ENCODE data around the gene RRAS2.
A peak's percentile ranks its signal among the peaks of the same experiment; 100 is the strongest.

RRAS2 gene

DNA sequence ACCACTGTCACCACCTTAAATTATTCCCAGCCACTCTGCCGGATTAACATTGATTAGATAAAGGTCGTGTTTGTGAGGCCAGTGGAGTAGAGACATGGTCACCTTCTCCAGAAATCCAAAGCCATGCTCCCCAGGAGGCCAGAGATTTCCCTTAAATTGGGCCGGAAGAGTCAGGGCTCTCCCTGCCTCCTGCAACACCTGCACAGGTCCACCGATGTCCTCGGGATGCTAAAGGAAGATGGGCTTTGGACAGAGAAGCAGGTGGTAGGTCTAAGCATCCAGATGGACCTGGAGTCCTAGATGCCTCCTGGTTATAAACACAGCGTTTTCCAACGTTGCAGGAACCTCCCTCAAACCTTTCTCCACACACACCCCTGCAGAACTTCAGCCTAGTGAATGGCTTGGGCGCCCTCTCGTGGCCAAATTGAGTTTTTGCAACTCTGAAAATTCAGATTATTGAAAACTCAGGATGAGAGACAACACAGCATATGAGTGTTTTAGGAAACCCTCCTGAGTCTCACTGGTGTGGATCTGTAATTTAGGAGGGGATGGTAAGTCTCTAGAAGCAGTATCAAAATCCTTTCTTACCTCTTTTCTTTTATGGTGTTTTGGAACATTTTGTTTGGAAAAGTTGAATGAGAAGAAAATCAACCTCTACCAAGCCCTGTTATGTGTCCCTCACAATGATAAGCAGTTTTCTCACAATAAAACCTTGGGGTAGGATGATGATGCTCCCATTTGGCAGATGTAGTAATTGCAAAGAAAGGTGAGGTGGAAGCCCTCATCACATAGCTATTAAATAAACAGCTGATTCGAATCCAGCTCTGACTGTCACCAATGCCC lies 109.6 kb downstream of the RRAS2 start:
- H3K23ac ChIP-seq (ENCODE audit: low read length) = no peak overlapping the region
- H2AFZ ChIP-seq (ENCODE audit: insufficient read depth, low read length, poor library complexity) = no peak overlapping the region

DNA sequence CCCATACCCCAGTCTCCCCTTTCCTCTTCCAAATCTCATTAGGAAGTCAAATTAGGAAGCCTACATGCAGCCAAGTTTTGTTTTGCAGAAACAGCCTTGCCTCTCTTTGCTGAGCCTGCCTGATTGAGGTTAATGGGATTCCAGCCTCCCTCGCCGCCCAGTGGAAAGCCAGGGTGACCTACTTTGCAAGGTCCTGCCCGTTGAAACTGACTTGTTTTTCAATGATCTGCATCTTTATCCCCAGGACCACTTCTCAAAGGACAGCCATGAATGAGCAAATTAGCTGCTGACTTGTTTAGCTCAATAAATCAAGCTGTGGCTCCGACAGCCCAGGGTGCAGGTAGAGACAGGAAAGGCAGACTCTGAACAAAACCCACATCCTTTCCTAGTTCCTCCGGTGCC lies 110.4 kb downstream of the RRAS2 start:
- H3K36me3 ChIP-seq (ENCODE audit: control insufficient read depth in 1 of 2, insufficient read depth in 2 of 2, low read length in 2 of 2) = no peaks in the 10 kb centered on the region
- DNase-seq = no peak
- H3K4me2 ChIP-seq (ENCODE audit: low read length) = no peak overlapping the region
- H2AK5ac ChIP-seq (ENCODE audit: low read length) = no peak overlapping the region
- H4K91ac ChIP-seq (ENCODE audit: low read depth, low read length) = no peak overlapping the region
- H3K79me2 ChIP-seq (ENCODE audit: control insufficient read depth, insufficient read depth, low read length, poor library complexity) = peaks cover 1% of the 10 kb centered on the region
- no peak overlapping the region for H3K27ac ChIP-seq (ENCODE audit: low read depth, low read length)
- H3K9ac ChIP-seq (ENCODE audit: low read length) = no peak overlapping the region
- no CpG with 5 or more reads among the region's 5 CpGs for WGBS (ENCODE audit: extremely low coverage, insufficient coverage, insufficient read length)
- H3K18ac ChIP-seq (ENCODE audit: low read length) = no peak overlapping the region
- H2BK12ac ChIP-seq (ENCODE audit: low read length) = no peak overlapping the region
- no peaks in the 10 kb centered on the region for H3K27me3 ChIP-seq (ENCODE audit: insufficient read depth, low read length)
- H3K9me3 ChIP-seq (ENCODE audit: insufficient read depth, low read depth, low read length) = peaks cover 2% of the 10 kb centered on the region
- H3K4me1 ChIP-seq (ENCODE audit: control insufficient read depth in 1 of 2, insufficient read depth in 2 of 2, low read length in 2 of 2) = no peaks in the 10 kb centered on the region
- H4K8ac ChIP-seq (ENCODE audit: low read depth, low read length) = no peak overlapping the region
- H2BK120ac ChIP-seq (ENCODE audit: insufficient read depth, low read length, poor library complexity) = no peak overlapping the region
- no peak overlapping the region for H4K12ac ChIP-seq (ENCODE audit: low read depth, low read length)
- no peak overlapping the region for H3K14ac ChIP-seq (ENCODE audit: low read length)
- H2AFZ ChIP-seq (ENCODE audit: insufficient read depth, low read length, poor library complexity) = no peak overlapping the region
- no peak overlapping the region for H3K4ac ChIP-seq (ENCODE audit: low read depth, low read length)
- no peak overlapping the region for H3K4me3 ChIP-seq (ENCODE audit: low read depth, low read length)
- no peak overlapping the region for H2BK5ac ChIP-seq (ENCODE audit: low read depth, low read length, poor library complexity)
- H3K79me1 ChIP-seq (ENCODE audit: low read length) = no peaks in the 10 kb centered on the region
- H3K23ac ChIP-seq (ENCODE audit: low read length) = no peak overlapping the region

More for the DNA sequence above, 109.6 kb downstream of the RRAS2 start:
- no peak overlapping the region for H2BK120ac ChIP-seq (ENCODE audit: insufficient read depth, low read length, poor library complexity)
- H3K79me1 ChIP-seq (ENCODE audit: low read length) = no peaks in the 10 kb centered on the region
- no peak overlapping the region for H2BK12ac ChIP-seq (ENCODE audit: low read length)
- H2AK5ac ChIP-seq (ENCODE audit: low read length) = no peak overlapping the region
- no peak overlapping the region for H3K4me3 ChIP-seq (ENCODE audit: low read depth, low read length)
- H3K9me3 ChIP-seq (ENCODE audit: insufficient read depth, low read depth, low read length) = peaks cover 2% of the 10 kb centered on the region
- peak; percentile 48 to 86 for DNase-seq
- peaks cover 2 to 3% of the 10 kb centered on the region in 2 experiments for H3K4me1 ChIP-seq (ENCODE audit: control insufficient read depth in 1 of 2, insufficient read depth in 2 of 2, low read length in 2 of 2)
- H3K36me3 ChIP-seq (ENCODE audit: control insufficient read depth in 1 of 2, insufficient read depth in 2 of 2, low read length in 2 of 2) = no peaks in the 10 kb centered on the region
- no peak overlapping the region for H3K4ac ChIP-seq (ENCODE audit: low read depth, low read length)
- peaks cover 1% of the 10 kb centered on the region for H3K79me2 ChIP-seq (ENCODE audit: control insufficient read depth, insufficient read depth, low read length, poor library complexity)
- H3K9ac ChIP-seq (ENCODE audit: low read length) = no peak overlapping the region
- no peak overlapping the region for H2BK5ac ChIP-seq (ENCODE audit: low read depth, low read length, poor library complexity)
- H4K12ac ChIP-seq (ENCODE audit: low read depth, low read length) = no peak overlapping the region
- no peak overlapping the region for H4K91ac ChIP-seq (ENCODE audit: low read depth, low read length)
- no peak overlapping the region for H3K18ac ChIP-seq (ENCODE audit: low read length)
- no peak overlapping the region for H3K27ac ChIP-seq (ENCODE audit: low read depth, low read length)
- no peak overlapping the region for H3K14ac ChIP-seq (ENCODE audit: low read length)
- no peak overlapping the region for H4K8ac ChIP-seq (ENCODE audit: low read depth, low read length)
- no CpG with 5 or more reads among the region's 10 CpGs for WGBS (ENCODE audit: extremely low coverage, insufficient coverage, insufficient read length)
- no peak overlapping the region for H3K4me2 ChIP-seq (ENCODE audit: low read length)
- H3K27me3 ChIP-seq (ENCODE audit: insufficient read depth, low read length) = no peaks in the 10 kb centered on the region

DNA sequence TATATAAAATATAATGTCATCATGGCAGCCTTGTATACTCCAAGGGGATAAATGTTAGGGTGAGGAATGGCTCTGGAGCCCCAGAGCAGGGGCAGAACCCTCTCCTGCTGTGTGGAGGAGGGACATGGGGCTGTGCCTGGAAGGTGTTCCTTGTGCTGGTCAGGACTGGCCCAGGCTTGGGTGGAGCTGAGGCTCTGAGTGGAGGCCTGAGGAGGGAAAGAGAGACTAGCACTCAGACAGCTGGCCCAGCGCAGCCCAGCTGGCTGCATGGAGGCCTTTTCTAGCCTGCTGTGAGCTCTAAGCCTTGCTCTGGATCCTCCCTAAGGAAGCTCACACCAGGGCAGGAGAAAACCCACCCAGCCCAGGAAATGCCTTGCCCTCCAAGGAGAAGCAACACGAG lies 113.5 kb downstream of the RRAS2 start:
- no peak overlapping the region for H2AFZ ChIP-seq (ENCODE audit: insufficient read depth, low read length, poor library complexity)
- H3K79me2 ChIP-seq (ENCODE audit: control insufficient read depth, insufficient read depth, low read length, poor library complexity) = peaks cover 1% of the 10 kb centered on the region
- H4K8ac ChIP-seq (ENCODE audit: low read depth, low read length) = no peak overlapping the region
- no peak overlapping the region for H3K9ac ChIP-seq (ENCODE audit: low read length)
- H2BK12ac ChIP-seq (ENCODE audit: low read length) = no peak overlapping the region
- no CpG with 5 or more reads among the region's 2 CpGs for WGBS (ENCODE audit: extremely low coverage, insufficient coverage, insufficient read length)
- H3K4me1 ChIP-seq (ENCODE audit: control insufficient read depth in 1 of 2, insufficient read depth in 2 of 2, low read length in 2 of 2) = no peaks in the 10 kb centered on the region
- no peak overlapping the region for H3K4me2 ChIP-seq (ENCODE audit: low read length)
- DNase-seq = no peak
- no peak overlapping the region for H3K4ac ChIP-seq (ENCODE audit: low read depth, low read length)
- no peak overlapping the region for H2BK5ac ChIP-seq (ENCODE audit: low read depth, low read length, poor library complexity)
- H3K4me3 ChIP-seq (ENCODE audit: low read depth, low read length) = no peak overlapping the region
- no peak overlapping the region for H3K23ac ChIP-seq (ENCODE audit: low read length)
- no peak overlapping the region for H4K12ac ChIP-seq (ENCODE audit: low read depth, low read length)
- no peak overlapping the region for H2AK5ac ChIP-seq (ENCODE audit: low read length)
- H3K27me3 ChIP-seq (ENCODE audit: insufficient read depth, low read length) = no peaks in the 10 kb centered on the region
- H2BK120ac ChIP-seq (ENCODE audit: insufficient read depth, low read length, poor library complexity) = no peak overlapping the region
- H3K9me3 ChIP-seq (ENCODE audit: insufficient read depth, low read depth, low read length) = peaks cover 2% of the 10 kb centered on the region
- no peaks in the 10 kb centered on the region for H3K36me3 ChIP-seq (ENCODE audit: control insufficient read depth in 1 of 2, insufficient read depth in 2 of 2, low read length in 2 of 2)
- no peak overlapping the region for H3K18ac ChIP-seq (ENCODE audit: low read length)
- H4K91ac ChIP-seq (ENCODE audit: low read depth, low read length) = no peak overlapping the region
- no peak overlapping the region for H3K14ac ChIP-seq (ENCODE audit: low read length)
- no peaks in the 10 kb centered on the region for H3K79me1 ChIP-seq (ENCODE audit: low read length)
- no peak overlapping the region for H3K27ac ChIP-seq (ENCODE audit: low read depth, low read length)

DNA sequence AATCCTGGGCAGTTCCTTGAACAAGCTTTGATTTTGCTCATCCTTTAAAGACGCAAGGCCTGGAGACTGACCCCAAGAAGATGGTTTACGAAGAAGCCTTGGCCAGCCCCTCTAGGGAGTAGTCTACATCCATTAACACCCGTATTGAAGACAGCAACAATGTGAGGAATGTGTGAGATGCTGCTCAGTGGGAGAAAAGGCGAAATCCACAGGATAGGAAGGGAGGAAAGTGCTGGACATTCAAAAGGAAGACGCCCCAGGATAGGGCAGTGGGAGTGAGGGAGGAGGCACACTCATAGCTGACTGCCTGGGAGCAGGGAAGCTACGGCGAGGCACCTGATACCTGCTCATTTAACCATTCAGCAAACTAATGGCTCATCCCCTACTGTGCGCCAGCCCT lies 114.1 kb downstream of the RRAS2 start:
- Histone ChIP-seq H2AK5ac (ENCODE audit: low read length) (no peak overlapping the region), H4K8ac (ENCODE audit: low read depth, low read length) (no peak overlapping the region), H3K4me3 (ENCODE audit: low read depth, low read length) (no peak overlapping the region), H3K9ac (ENCODE audit: low read length) (no peak overlapping the region), H3K14ac (ENCODE audit: low read length) (no peak overlapping the region), H3K79me1 (ENCODE audit: low read length) (no peaks in the 10 kb centered on the region), H3K9me3 (ENCODE audit: insufficient read depth, low read depth, low read length) (peaks cover 2% of the 10 kb centered on the region), H2BK120ac (ENCODE audit: insufficient read depth, low read length, poor library complexity) (no peak overlapping the region), H3K79me2 (ENCODE audit: control insufficient read depth, insufficient read depth, low read length, poor library complexity) (peaks cover 1% of the 10 kb centered on the region), H3K18ac (ENCODE audit: low read length) (no peak overlapping the region), H4K91ac (ENCODE audit: low read depth, low read length) (no peak overlapping the region), H2AFZ (ENCODE audit: insufficient read depth, low read length, poor library complexity) (no peak overlapping the region), H3K23ac (ENCODE audit: low read length) (no peak overlapping the region), H3K27ac (ENCODE audit: low read depth, low read length) (no peak overlapping the region), H3K4me2 (ENCODE audit: low read length) (no peak overlapping the region), H3K27me3 (ENCODE audit: insufficient read depth, low read length) (no peaks in the 10 kb centered on the region), H3K4ac (ENCODE audit: low read depth, low read length) (no peak overlapping the region), H2BK12ac (ENCODE audit: low read length) (no peak overlapping the region), H3K4me1 (ENCODE audit: control insufficient read depth in 1 of 2, insufficient read depth in 2 of 2, low read length in 2 of 2) (no peaks in the 10 kb centered on the region), H3K36me3 (ENCODE audit: control insufficient read depth in 1 of 2, insufficient read depth in 2 of 2, low read length in 2 of 2) (no peaks in the 10 kb centered on the region), H4K12ac (ENCODE audit: low read depth, low read length) (no peak overlapping the region), H2BK5ac (ENCODE audit: low read depth, low read length, poor library complexity) (no peak overlapping the region)
- DNase-seq = peak in 1 of 2 donors; percentile 49
- WGBS (ENCODE audit: extremely low coverage, insufficient coverage, insufficient read length) = no CpG with 5 or more reads among the region's 8 CpGs

Measured in trophoblast cell (in vitro differentiated cells and primary cell).